ENCODE data around the gene FAM50A. TPM values are rescaled to one million over a fixed set of nuclear protein-coding genes. Genes with fewer than 3 reads are reported as not detected.

FAM50A gene
- total RNA-seq, 1 experiment from 2014 or later, result 57.4 TPM

DNA sequence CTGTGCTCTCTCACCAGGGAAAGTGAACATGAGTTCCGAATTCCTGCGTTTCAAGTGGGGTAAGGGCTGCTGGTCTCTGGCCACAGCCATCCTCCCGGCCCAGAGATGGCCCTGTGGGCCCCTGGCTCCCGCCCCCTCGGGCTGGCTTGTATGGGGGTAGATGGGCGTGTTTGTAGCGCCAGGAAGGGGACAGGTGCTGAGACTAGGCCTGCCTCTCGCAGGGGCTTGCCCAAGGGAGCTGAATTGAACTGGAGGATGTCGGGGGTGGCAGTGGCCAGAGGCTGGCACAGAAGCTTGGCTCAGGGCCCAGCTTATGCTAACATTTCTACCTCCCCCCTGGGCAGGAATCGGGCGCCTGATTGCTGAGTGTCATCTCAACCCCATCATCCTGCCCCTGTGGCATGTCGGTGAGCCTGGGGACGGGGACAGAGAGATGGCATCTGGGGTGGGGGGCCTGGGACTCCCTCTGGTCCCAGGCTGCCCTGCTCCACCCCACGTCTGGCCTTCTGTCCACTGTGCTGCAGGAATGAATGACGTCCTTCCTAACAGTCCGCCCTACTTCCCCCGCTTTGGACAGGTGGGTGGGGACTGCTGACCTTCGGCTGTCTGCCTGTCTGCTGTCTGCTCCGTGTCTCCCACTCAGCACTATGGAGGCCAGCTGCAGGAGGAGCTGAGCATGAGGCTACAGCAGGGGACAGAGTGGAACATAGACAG is 24.1 kb upstream of the FAM50A start:
- H3K4me3 Mint-ChIP-seq, result no peak overlapping the region
- no peaks in the 10 kb centered on the region for H3K27me3 Mint-ChIP-seq (ENCODE audit: low read depth)
- H4K5ac ChIP-seq (ENCODE audit: insufficient read length, low read depth, low read length), result no peak overlapping the region
- H2BK120ac ChIP-seq (ENCODE audit: low read depth, low read length, poor library complexity, severe bottlenecking), result no peak overlapping the region
- no peak overlapping the region for H3K18ac ChIP-seq (ENCODE audit: insufficient read length, low read depth, low read length)
- no CpG with 5 or more reads among the region's 19 CpGs for WGBS (ENCODE audit: extremely low coverage, insufficient read length, low lambda C conversion rate)
- peaks cover 63 to 71% of the 10 kb centered on the region in 2 experiments for H3K9me3 Mint-ChIP-seq
- no peaks in the 10 kb centered on the region for H3K79me1 ChIP-seq (ENCODE audit: insufficient read depth, low read depth, low read length, poor library complexity, severe bottlenecking)
- H3K4ac ChIP-seq (ENCODE audit: low read depth, low read length), result no peak overlapping the region
- H3K27ac Mint-ChIP-seq, result no peak overlapping the region
- no peak overlapping the region for H2BK15ac ChIP-seq (ENCODE audit: low read depth, low read length)
- no peaks in the 10 kb centered on the region for H3K27me3 ChIP-seq (ENCODE audit: insufficient read depth, low read length)
- H2AK5ac ChIP-seq (ENCODE audit: insufficient read length, low read length), result no peak overlapping the region
- no peak overlapping the region for H2AFZ ChIP-seq (ENCODE audit: low read length)
- TF ChIP-seq, protein P1, sequence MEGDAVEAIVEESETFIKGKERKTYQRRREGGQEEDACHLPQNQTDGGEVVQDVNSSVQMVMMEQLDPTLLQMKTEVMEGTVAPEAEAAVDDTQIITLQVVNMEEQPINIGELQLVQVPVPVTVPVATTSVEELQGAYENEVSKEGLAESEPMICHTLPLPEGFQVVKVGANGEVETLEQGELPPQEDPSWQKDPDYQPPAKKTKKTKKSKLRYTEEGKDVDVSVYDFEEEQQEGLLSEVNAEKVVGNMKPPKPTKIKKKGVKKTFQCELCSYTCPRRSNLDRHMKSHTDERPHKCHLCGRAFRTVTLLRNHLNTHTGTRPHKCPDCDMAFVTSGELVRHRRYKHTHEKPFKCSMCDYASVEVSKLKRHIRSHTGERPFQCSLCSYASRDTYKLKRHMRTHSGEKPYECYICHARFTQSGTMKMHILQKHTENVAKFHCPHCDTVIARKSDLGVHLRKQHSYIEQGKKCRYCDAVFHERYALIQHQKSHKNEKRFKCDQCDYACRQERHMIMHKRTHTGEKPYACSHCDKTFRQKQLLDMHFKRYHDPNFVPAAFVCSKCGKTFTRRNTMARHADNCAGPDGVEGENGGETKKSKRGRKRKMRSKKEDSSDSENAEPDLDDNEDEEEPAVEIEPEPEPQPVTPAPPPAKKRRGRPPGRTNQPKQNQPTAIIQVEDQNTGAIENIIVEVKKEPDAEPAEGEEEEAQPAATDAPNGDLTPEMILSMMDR (conservative IDR thresholded peaks at IDR 0.05), result no peak
- no peak overlapping the region for H3K56ac ChIP-seq (ENCODE audit: insufficient read length, low read depth, low read length)
- no peak overlapping the region for H3K4me2 ChIP-seq (ENCODE audit: insufficient read depth, insufficient read length, low read length)
- H3K23me2 ChIP-seq (ENCODE audit: insufficient read length, low read depth, low read length, poor library complexity, severe bottlenecking), result no peaks in the 10 kb centered on the region
- no peak overlapping the region for H3T11ph ChIP-seq (ENCODE audit: low read length)
- peaks cover 13 to 23% (median 16%) of the 10 kb centered on the region in 3 experiments for H3K36me3 Mint-ChIP-seq (ENCODE audit: insufficient read depth in 1 of 3, low read depth in 3 of 3)
- H2BK5ac ChIP-seq (ENCODE audit: insufficient read length, low read length), result no peak overlapping the region
- no peaks in the 10 kb centered on the region for H3K4me1 ChIP-seq (ENCODE audit: insufficient read depth, low read length)
- H2BK20ac ChIP-seq (ENCODE audit: low read depth, low read length, poor library complexity, severe bottlenecking), result no peak overlapping the region
- H4K8ac ChIP-seq (replicated peaks; ENCODE audit: insufficient read length, low read depth, low read length), result no peak overlapping the region
- no peak overlapping the region for H3K14ac ChIP-seq (ENCODE audit: insufficient read depth, low read length)
- H3K23ac ChIP-seq (ENCODE audit: insufficient read length, low read depth, low read length), result no peak overlapping the region
- H4K20me1 ChIP-seq (ENCODE audit: control insufficient read depth, insufficient read depth, insufficient read length), result no peaks in the 10 kb centered on the region
- no peaks in the 10 kb centered on the region for H3K4me1 Mint-ChIP-seq
- no peak for DNase-seq
- no peak overlapping the region for H3K27ac ChIP-seq (ENCODE audit: insufficient read length, low read depth, low read length)
- H3K79me2 ChIP-seq (ENCODE audit: insufficient read depth, low read length), result no peaks in the 10 kb centered on the region
- H4K91ac ChIP-seq (ENCODE audit: insufficient read length, low read depth, low read length), result no peak overlapping the region
- H2BK12ac ChIP-seq (ENCODE audit: insufficient read length, low read depth, low read length), result no peak overlapping the region
- no peak overlapping the region for H3K9ac ChIP-seq (ENCODE audit: extremely low read depth, insufficient read length, low read length)
- peaks cover 34% of the 10 kb centered on the region for H3K9me3 ChIP-seq (ENCODE audit: control insufficient read depth, low read depth, low read length)
